GM18499 (cell line): ENCODE measurements around the gene AMZ2.
"Not testable (repeated sequence)": the region's sequence is repeated elsewhere in the genome, so short reads cannot be mapped to it uniquely, and the experiment has no call there.

Experiments used
- ATAC-seq: cut with Tn5 transposase; IDR thresholded peaks from one replicate; pipeline ENCODE4 v1.9.1; 2021; ENCODE audit warnings: moderate number of reproducible peaks; ENCODE audit not compliant: insufficient read depth, unreplicated experiment

The AMZ2 gene

GRCh38 chr17:68248199-68248825 lies 469 bp downstream of the AMZ2 start:
- ATAC-seq: no peak

GRCh38 chr17:68248891-68249290 lies 1.0 kb downstream of the AMZ2 start:
- ATAC-seq: no peak

GRCh38 chr17:68249354-68249765 lies 1.5 kb downstream of the AMZ2 start:
- ATAC-seq: no peak

- ATAC-seq: not testable (repeated sequence)
Observed at GRCh38 chr17:68253426-68253825, 5.6 kb downstream of the AMZ2 start.

DNA sequence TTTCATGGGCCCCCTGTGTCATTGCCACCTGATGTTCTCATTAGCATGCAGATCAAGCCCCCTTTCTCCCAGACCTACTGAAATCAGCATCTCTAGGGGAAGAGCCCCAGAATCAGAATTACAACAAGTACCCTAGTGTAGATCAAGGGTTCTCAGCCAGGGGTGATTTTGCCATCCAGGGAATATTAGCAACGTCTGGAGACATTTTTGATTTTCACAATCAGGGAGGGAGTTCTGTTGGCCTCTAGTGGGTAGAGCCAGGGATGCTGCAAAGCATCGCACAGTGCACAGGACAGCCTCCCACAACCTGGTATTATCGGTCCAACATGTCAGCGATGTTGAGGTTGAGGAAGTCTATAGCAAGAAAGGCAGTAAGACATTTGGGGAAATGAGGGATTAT lies 7.3 kb downstream of the AMZ2 start:
- no peak for ATAC-seq

DNA sequence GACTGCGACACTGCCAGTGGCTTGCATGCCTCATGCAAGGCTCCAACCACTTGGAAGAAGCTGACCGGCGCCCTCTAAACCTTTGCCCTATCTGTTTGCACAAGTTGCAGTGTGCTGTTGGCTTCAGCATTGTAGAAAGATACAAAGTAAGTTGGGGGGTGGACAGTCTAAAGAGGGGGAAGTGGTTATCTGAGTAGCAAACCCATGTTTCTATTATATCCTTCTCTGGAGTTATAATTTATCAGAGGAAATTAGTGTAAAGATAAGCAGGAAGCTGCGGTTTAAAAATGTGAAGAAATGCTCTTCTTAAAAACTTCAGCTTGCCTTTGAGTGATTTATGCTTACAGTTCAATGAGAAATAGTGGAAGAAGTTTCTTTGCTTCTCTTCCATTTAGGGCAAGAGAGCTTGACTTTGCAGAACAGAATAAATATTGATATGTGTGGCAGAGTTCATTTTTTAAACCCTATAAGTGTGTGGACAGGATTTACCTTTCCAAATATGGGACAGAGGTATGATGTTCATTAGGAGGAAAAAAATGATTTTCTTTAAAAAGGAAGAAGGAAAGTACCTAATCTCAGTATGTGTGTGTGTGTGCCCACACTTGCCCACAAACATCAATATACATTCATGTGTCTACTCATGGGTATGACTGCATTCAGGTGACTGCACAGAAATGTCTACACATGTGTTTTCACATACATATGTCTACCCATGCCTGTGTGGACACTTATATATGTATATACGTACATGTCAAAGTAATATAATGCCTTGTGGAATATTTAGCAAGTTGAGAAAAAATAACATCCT lies 8.1 kb downstream of the AMZ2 start:
- ATAC-seq: no peak

GRCh38 chr17:68256701-68257100 lies 8.9 kb downstream of the AMZ2 start:
- ATAC-seq: not testable (repeated sequence)

GRCh38 chr17:68257934-68258333 lies 10.1 kb downstream of the AMZ2 start:
- ATAC-seq: no peak

- peak; percentile 38 for ATAC-seq
Observed at GRCh38 chr17:68258890-68259647, 11.2 kb downstream of the AMZ2 start.

DNA sequence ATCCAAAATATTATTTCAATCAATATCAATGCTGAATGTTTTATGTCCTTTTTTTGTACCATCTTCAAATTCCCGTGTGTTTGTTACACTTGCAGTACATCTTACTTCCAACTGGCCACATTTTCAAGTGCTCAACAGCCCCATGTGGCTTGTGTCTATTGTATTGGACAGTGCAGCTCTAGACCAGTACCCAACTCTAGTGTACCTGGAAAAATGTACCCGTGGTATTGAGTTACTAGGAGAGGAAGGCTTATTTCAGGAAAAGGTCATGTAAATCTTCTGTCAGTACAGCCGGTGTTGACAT lies 11.8 kb downstream of the AMZ2 start:
- not testable (repeated sequence) for ATAC-seq

- ATAC-seq: no peak
Observed at GRCh38 chr17:68260051-68260762, 12.4 kb downstream of the AMZ2 start.

DNA sequence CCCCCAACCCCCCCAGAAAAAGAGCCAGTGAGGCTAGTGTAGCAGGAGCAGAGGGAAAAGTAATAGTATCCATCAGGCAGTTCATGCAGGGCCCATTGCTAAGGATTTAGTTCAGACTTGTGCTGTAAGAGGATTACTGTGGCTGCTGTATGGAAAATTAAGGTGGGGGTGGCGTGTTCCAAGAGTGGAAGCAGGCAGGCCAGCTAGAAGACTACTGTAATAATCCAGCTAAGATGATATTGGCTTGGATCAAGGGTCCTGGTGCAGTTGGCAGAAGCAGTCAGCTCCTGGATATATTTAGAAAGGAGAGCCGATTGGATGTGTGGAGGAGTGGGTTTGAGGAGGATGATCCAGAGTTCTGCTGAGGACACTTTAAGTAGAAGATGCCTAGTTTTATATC lies 14.6 kb downstream of the AMZ2 start:
- ATAC-seq: not testable (repeated sequence)

- not testable (repeated sequence) for ATAC-seq
Observed at GRCh38 chr17:68263101-68263681, 15.3 kb downstream of the AMZ2 start.

- ATAC-seq: not testable (repeated sequence)
Observed at GRCh38 chr17:68265833-68266232, 18.0 kb downstream of the AMZ2 start.

GRCh38 chr17:68273722-68274121 lies 25.9 kb downstream of the AMZ2 start:
- ATAC-seq: no peak

DNA sequence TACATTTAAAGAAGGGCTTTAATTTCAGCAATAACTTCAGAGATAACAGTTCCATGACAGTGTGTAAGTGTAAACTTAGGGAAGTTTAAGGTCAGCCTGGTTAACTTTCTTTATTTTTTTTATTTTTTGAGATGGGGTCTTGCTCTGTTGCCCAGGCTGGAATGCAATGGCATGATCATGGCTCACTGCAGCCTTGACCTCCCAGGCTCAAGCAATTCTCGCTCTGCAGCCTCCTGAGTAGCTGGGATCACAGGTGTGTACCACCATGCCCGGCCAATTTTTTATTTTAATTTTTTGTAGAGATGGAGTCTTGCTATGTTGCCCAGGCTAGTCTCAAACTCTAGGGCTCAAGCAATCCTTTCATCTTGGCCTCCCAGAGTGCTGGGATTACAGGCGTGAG lies 28.5 kb downstream of the AMZ2 start:
- ATAC-seq: not testable (repeated sequence)

DNA sequence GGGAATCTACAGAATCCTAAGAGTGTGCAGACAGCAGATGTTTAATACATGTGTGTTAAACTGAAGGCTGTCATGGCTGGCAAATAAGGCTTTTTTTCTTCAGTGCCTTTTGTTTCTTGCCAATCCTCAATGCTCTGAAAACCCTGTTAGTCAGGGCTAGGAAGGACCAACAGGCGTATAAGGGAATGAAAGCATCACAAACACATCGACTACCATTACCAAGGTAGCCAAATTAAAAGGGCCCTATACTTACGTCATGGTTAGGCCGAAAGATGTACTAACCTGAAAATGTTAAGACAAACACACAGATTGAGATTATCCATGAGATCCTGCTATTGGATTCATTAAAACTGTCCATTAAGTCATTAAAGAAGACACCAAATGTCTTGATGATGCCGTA lies 30.0 kb downstream of the AMZ2 start:
- ATAC-seq: no peak

- not testable (repeated sequence) for ATAC-seq
Observed at GRCh38 chr17:68281965-68282364, 34.1 kb downstream of the AMZ2 start.

DNA sequence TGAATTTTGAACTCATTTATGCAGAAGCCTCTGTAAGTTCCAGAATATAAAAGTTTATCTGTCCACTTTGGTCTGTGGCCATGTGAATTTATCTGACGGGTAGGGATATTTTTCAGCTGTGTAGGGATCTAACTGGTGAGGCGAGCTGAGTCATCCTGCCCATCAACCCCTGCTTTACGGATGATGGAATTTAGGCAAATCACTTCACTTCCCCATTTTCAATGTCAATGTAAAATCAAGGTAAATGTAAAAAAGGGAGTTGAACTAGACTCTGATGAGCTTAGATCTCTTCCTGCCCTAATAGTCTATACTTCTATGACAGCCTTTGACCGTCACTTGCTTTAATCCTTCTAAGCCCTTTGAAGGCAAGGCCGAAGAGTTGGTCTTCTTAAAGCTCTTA lies 40.5 kb downstream of the AMZ2 start:
- no peak for ATAC-seq

DNA sequence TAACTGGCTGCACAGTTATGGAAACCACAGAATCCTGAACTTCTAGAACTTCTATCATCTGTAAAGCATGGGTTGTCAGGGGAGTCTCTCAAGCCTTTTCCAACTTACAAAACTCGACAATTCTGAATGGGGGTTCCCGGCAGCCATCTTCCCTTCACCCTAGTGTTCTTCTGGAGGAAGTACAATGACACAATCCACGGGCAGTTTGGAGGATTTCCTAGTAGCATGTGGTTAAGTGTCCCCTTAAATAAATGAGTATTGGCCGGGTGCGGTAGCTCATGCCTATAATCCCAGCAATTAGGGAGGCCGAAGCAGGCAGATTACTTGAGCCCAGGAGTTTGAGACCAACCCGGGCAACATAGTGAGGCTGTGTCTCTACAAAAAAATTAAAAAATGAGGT lies 41.0 kb downstream of the AMZ2 start:
- ATAC-seq: no peak
